OCI-LY3 (cell line): ENCODE measurements around the gene ENTREP1.

Source experiments
- CTCF ChIP-seq: fragments of 200-600, 300-600 bp; sonication (generic); IDR thresholded peaks from 2 replicates; pipeline ENCODE4 v1.5.1; 2014; ENCODE audit warnings: antibody characterized with exemption, low read length, low read depth
- EZH2phosphoT487 ChIP-seq: fragments of 200-600 bp; shearing (Covaris generic); IDR thresholded peaks from 2 replicates; pipeline ENCODE4 v1.6.1; 2018; ENCODE audit warnings: antibody characterized with exemption, mixed run types, low read depth

GRCh38 chr9:69385581-69386033 is 60.6 kb downstream of the ENTREP1 start:
- TF ChIP-seq CTCF (no peak), EZH2phosphoT487 (no peak)
